IgD-negative memory B cell (primary cell): Measurements from ENCODE around the gene AP4B1. TPM values are rescaled to one million over a fixed set of nuclear protein-coding genes. Genes with fewer than 3 reads are reported as not detected.

Experiments
- polyA plus RNA-seq: library from polyadenylated mRNA; unstranded; fragments of 300-500 nt; fragmentation: Illumina TruSeq; gene quantifications from one replicate; pipeline ENCODE4 v1.2.3, GENCODE V29; 2021

AP4B1 gene
- polyA plus RNA-seq, 1 donor from 2014 or later: 13.2 TPM

Other genes with a start within 250 kb of the AP4B1 start
- 16.7 TPM for gene PHTF1, start 145.3 kb downstream of the AP4B1 start, polyA plus RNA-seq
- gene RSBN1, start 92.3 kb downstream of the AP4B1 start, polyA plus RNA-seq: 36.6 TPM
- 41.1 TPM for gene PTPN22, start 33.1 kb downstream of the AP4B1 start, polyA plus RNA-seq
- gene BCL2L15, start 17.2 kb downstream of the AP4B1 start, polyA plus RNA-seq: not detected
- 3.6 TPM for gene DCLRE1B, start 527 bp upstream of the AP4B1 start, polyA plus RNA-seq
- gene HIPK1, start 24.5 kb upstream of the AP4B1 start, polyA plus RNA-seq: 6.1 TPM
- not detected for gene OLFML3, start 74.7 kb upstream of the AP4B1 start, polyA plus RNA-seq
- not detected for gene SYT6, start 249.1 kb upstream of the AP4B1 start, polyA plus RNA-seq